MM.1S (cell line): Measurements from ENCODE around the gene MLKL.

Experiments used
- EZH2 ChIP-seq: fragments of 300-600 bp; sonication (generic); optimal IDR thresholded peaks from 2 replicates; pipeline ENCODE3; 2017; ENCODE audit warnings: low read depth, mild to moderate bottlenecking, antibody characterized with exemption, low read length, mixed read lengths
- TF ChIP-seq, protein P1 (sequence below): fragments of 300-600 bp; sonication (generic); IDR thresholded peaks from 2 replicates; pipeline ENCODE4 v1.5.1; 2016; ENCODE audit warnings: antibody characterized with exemption, low read length, mixed read lengths

DNA sequence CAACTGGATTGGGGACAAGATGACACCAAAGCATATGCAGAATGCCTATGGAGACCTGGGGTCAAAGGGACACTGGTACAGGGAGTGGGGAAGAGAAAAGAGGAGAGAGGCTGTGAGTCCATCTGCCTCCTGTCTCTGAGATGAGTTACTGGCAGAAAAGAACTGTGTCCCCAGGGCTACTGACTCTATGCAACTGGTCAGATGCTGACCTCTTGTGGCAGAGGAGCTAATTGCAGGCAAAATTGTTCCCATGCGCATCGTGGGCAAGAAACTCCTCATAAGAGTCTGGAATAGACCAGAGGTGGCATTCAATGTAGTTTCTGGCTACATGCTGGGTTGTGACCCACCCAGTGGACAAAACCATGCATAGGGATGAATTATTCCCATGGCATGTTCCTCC lies 26.1 kb upstream of the MLKL start:
- TF ChIP-seq, protein P1, sequence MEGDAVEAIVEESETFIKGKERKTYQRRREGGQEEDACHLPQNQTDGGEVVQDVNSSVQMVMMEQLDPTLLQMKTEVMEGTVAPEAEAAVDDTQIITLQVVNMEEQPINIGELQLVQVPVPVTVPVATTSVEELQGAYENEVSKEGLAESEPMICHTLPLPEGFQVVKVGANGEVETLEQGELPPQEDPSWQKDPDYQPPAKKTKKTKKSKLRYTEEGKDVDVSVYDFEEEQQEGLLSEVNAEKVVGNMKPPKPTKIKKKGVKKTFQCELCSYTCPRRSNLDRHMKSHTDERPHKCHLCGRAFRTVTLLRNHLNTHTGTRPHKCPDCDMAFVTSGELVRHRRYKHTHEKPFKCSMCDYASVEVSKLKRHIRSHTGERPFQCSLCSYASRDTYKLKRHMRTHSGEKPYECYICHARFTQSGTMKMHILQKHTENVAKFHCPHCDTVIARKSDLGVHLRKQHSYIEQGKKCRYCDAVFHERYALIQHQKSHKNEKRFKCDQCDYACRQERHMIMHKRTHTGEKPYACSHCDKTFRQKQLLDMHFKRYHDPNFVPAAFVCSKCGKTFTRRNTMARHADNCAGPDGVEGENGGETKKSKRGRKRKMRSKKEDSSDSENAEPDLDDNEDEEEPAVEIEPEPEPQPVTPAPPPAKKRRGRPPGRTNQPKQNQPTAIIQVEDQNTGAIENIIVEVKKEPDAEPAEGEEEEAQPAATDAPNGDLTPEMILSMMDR = peak; percentile 55
- no peak for TF ChIP-seq EZH2
